ENCODE results near the gene UBQLNL.

The UBQLNL gene

GRCh38 chr11:5489576-5490357 lies 26.7 kb downstream of the UBQLNL start:
- Histone ChIP-seq H3K36me3 (ENCODE audit: control insufficient read depth in 2 of 2, insufficient read depth in 1 of 2, low read length in 2 of 2) (no peaks in the 10 kb centered on the region), H3K27ac (ENCODE audit: extremely low read depth, low read depth, low read length) (no peak overlapping the region), H3K4me1 (ENCODE audit: control insufficient read depth, insufficient read depth, low read length) (no peaks in the 10 kb centered on the region), H3K9me3 (ENCODE audit: control insufficient read depth, insufficient read depth, low read depth, low read length) (no peaks in the 10 kb centered on the region), H3K4me3 (ENCODE audit: low read depth, low read length) (no peak overlapping the region)
- ChIA-PET CTCF (no interaction called here), POLR2A (no interaction called here)
- TF ChIP-seq ZNF248 (tag by site-specific recombination; IDR thresholded peaks at IDR 0.05), result no peak
- TF ChIP-seq ZNF114 (tag by site-specific recombination; IDR thresholded peaks at IDR 0.05), result no peak
- no peak for TF ChIP-seq ZNF324 (tag by site-specific recombination; IDR thresholded peaks at IDR 0.05)
- TF ChIP-seq MEIS1 (CRISPR knock-in tag; IDR thresholded peaks at IDR 0.05; ENCODE audit: borderline replicate concordance), result no peak

GRCh38 chr11:5488798-5489399 lies 27.6 kb downstream of the UBQLNL start:
- Histone ChIP-seq H3K36me3 (ENCODE audit: control insufficient read depth in 2 of 2, insufficient read depth in 1 of 2, low read length in 2 of 2) (no peaks in the 10 kb centered on the region), H3K27ac (ENCODE audit: extremely low read depth, low read depth, low read length) (no peak overlapping the region), H3K9me3 (ENCODE audit: control insufficient read depth, insufficient read depth, low read depth, low read length) (no peaks in the 10 kb centered on the region), H3K4me1 (ENCODE audit: control insufficient read depth, insufficient read depth, low read length) (no peaks in the 10 kb centered on the region), H3K4me3 (ENCODE audit: low read depth, low read length) (no peak overlapping the region)
- POLR2A ChIA-PET, result no interaction called here
- TF ChIP-seq ELK4 (IDR thresholded peaks at IDR 0.05; ENCODE audit: borderline replicate concordance, low read depth, low read length) (no peak), ZNF513 (tag by site-specific recombination; IDR thresholded peaks at IDR 0.05) (no peak), KLF1 (tag by site-specific recombination; IDR thresholded peaks at IDR 0.05) (no peak), SCRT1 (tag by site-specific recombination; IDR thresholded peaks at IDR 0.05; ENCODE audit: borderline replicate concordance) (no peak), BCL11B (tag by site-specific recombination; IDR thresholded peaks at IDR 0.05; ENCODE audit: low read depth) (no peak), ZNF560 (tag by site-specific recombination; IDR thresholded peaks at IDR 0.05; ENCODE audit: borderline replicate concordance) (no peak), PRDM10 (tag by site-specific recombination; IDR thresholded peaks at IDR 0.05) (no peak)
- CTCF ChIA-PET, result no interaction called here

GRCh38 chr11:5488385-5488784 lies 28.1 kb downstream of the UBQLNL start, which contains the start of gene OR52D1:
Gene OR52D1 (plus strand): TSS chr11:5488685. CDS start chr11:5488707, 22 bp downstream.
- ChIA-PET CTCF (no interaction called here), POLR2A (no interaction called here)
- Histone ChIP-seq H3K27ac (ENCODE audit: extremely low read depth, low read depth, low read length) (no peak within 1 kb of the TSS), H3K9me3 (ENCODE audit: control insufficient read depth, insufficient read depth, low read depth, low read length) (no peaks in the 10 kb centered on the region), H3K4me3 (ENCODE audit: low read depth, low read length) (no peak within 1 kb of the TSS), H3K4me1 (ENCODE audit: control insufficient read depth, insufficient read depth, low read length) (no peaks in the 10 kb centered on the region), H3K36me3 (ENCODE audit: control insufficient read depth in 2 of 2, insufficient read depth in 1 of 2, low read length in 2 of 2) (no peaks in the 10 kb centered on the region)
- TF ChIP-seq GLIS1 (tag by site-specific recombination; IDR thresholded peaks at IDR 0.05) (no peak), ZNF341 (tag by site-specific recombination; IDR thresholded peaks at IDR 0.05; ENCODE audit: low read depth) (no peak), ZBTB49 (tag by site-specific recombination; IDR thresholded peaks at IDR 0.05; ENCODE audit: low read depth) (no peak)

Data from HEK293 (cell line).